GM20000 (cell line): Measurements from ENCODE around the gene BEST1.

Source experiments
- DNase-seq: peaks from one replicate; pipeline ENCODE4 v3.0.0; 2012; ENCODE audit warnings: low spot score
- TF ChIP-seq, protein P1 (sequence below): IDR thresholded peaks from 2 replicates; pipeline ENCODE4 v1.5.1; 2012; ENCODE audit warnings: mild to moderate bottlenecking, control low read depth; ENCODE audit errors: extremely low read depth, missing control alignments

BEST1 gene

DNA sequence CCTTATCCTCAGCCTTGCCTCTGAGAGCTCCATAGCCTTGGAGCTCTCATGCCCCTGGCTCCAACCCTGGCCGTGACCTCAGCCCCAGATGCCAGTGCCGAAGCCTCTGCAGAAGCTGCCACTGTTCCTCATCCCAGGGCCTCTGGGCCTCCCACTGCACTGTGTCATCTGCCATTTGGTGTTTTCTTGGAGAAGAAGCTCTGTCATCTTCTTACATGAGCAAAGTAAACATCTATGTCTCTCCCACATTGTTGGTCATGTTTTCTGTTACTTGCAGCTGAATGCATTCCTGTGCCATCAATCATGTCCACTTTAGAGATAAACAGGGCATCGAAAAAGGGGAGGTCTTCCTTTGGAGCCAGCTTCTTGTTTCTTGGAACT, 62.3 kb downstream of the BEST1 start:
- DNase-seq = no peak
- TF ChIP-seq, protein P1, sequence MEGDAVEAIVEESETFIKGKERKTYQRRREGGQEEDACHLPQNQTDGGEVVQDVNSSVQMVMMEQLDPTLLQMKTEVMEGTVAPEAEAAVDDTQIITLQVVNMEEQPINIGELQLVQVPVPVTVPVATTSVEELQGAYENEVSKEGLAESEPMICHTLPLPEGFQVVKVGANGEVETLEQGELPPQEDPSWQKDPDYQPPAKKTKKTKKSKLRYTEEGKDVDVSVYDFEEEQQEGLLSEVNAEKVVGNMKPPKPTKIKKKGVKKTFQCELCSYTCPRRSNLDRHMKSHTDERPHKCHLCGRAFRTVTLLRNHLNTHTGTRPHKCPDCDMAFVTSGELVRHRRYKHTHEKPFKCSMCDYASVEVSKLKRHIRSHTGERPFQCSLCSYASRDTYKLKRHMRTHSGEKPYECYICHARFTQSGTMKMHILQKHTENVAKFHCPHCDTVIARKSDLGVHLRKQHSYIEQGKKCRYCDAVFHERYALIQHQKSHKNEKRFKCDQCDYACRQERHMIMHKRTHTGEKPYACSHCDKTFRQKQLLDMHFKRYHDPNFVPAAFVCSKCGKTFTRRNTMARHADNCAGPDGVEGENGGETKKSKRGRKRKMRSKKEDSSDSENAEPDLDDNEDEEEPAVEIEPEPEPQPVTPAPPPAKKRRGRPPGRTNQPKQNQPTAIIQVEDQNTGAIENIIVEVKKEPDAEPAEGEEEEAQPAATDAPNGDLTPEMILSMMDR = no peak

DNA sequence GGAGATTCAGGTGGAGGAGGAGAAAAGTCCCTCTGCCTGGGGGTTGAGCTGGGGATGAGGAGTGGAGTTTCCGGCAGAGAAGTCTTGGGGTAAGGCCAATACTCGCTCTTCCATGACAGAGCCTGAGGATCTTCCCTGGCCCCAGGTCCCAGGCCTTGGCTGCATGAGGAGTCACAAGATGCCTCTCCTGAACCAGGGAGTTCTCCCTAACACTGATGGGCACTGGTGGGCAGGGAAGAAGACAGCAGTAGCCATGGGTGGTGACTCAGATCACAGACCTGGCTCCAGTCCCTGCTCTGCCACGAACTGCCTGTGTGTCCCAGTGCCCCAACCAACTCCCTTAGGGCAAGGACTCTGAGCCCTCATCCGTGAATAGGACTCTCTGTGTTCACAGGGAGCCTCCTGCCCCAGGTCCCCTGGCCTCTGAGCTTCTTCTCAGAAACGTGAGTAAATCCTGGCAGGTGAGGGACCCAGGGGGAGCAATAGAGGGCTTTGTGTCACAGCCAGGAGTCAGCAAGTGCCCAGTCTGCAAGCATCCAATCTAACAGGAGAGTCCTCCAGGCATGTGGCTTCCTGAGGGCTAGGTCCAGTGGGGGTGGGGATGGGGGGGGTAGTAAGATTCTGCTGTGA, 62.8 kb downstream of the BEST1 start:
- TF ChIP-seq, protein P1 = no peak
- no peak for DNase-seq
